Kidney tubule cell (primary cell): ENCODE measurements around the gene IRX4.

Experiments
- DNase-seq: peaks from one replicate; pipeline ENCODE4 v3.0.0-alpha.2; 2018; ENCODE audit warnings: low spot score

Gene IRX4

GRCh38 chr5:1836176-1836890, 46.4 kb downstream of the IRX4 start:
- DNase-seq, result no peak

- DNase-seq, result no peak
Observed at GRCh38 chr5:1835431-1835830, 47.3 kb downstream of the IRX4 start.

GRCh38 chr5:1834721-1835429, 47.9 kb downstream of the IRX4 start:
- DNase-seq, result no peak

GRCh38 chr5:1834022-1834551, 48.6 kb downstream of the IRX4 start:
- DNase-seq, result no peak

- no peak for DNase-seq
Observed at GRCh38 chr5:1833264-1834021, 49.3 kb downstream of the IRX4 start.

- DNase-seq, result no peak
Observed at GRCh38 chr5:1832511-1833250, 50.0 kb downstream of the IRX4 start.

- no peak for DNase-seq
Observed at GRCh38 chr5:1831677-1832313, 50.9 kb downstream of the IRX4 start.

- DNase-seq, result no peak
Observed at GRCh38 chr5:1831257-1831656, 51.5 kb downstream of the IRX4 start.

GRCh38 chr5:1830571-1831228, 52.0 kb downstream of the IRX4 start:
- DNase-seq, result no peak

- DNase-seq, result no peak
Observed at GRCh38 chr5:1827886-1828397, 54.8 kb downstream of the IRX4 start.
